ENCODE results near the gene AKAP12.

Gene AKAP12

GRCh38 chr6:151279891-151280290, 40.1 kb downstream of the AKAP12 start:
- DNase-seq (ENCODE audit: low read depth in 2 of 2) = no peak

- DNase-seq (ENCODE audit: low read depth in 2 of 2) = no peak
These were observed 41.1 kb downstream of the AKAP12 start for GRCh38 chr6:151280859-151281258.

GRCh38 chr6:151284012-151284411, 44.2 kb downstream of the AKAP12 start:
- no peak for DNase-seq (ENCODE audit: low read depth in 2 of 2)

DNA sequence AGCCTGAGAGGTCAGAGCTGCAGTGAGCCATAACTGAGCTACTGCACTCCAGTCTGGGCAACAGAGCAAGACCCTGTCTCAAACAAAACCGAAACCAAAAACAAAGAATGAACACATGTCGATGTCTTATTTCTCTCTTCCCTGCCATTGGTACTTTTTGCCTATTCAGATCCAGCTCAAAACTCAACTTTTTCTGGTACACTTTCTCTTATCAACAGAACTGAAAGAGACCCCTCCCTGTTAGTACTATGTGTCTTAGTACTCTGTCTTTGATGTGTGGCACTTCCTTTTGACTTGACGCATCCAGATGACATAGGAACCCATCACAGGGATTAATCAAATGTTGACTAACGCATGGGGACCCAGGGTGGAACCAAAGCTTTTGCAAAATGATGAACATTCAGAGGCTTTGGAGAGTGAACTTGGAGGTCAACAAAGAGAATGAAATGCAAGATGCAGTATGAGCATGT, 44.8 kb downstream of the AKAP12 start:
- no peak for DNase-seq (ENCODE audit: low read depth in 2 of 2)

- DNase-seq (ENCODE audit: low read depth in 2 of 2) = no peak
These were observed 45.4 kb downstream of the AKAP12 start for GRCh38 chr6:151285122-151285521.

GRCh38 chr6:151286214-151286613, 46.4 kb downstream of the AKAP12 start:
- DNase-seq (ENCODE audit: low read depth in 2 of 2) = no peak

DNA sequence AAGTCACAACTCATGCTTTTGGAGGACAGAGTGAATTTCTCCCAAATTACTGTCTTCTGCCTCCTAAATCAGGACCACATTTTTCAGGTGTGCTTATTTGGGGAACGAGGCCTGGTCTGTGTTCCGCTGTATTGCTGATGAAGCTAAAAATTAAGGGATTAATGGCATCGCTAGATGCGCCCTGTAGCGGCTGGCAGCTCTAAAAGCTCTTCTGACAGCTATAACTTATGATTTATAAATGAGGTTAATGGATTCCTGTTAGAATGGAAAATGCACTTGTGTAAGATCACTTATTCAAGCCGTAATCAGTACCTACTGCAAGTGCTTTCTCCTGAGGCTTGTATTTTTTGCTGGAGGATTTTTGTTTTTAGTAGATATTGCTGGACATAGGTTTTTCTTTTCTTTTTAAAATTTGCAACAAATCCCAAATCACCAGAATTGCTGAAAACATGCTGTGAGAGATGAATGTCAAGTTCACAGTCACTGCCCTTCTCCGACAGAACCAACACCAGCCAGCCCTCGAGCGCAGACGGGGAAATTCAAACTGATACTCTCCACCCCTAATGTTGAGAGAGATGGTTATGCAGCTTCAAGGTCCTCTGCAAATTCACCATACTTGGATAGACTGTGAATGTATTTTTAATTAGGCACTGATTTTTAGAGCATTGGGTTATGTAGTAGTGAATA, 49.1 kb downstream of the AKAP12 start:
- no peak for DNase-seq (ENCODE audit: low read depth in 2 of 2)

DNA sequence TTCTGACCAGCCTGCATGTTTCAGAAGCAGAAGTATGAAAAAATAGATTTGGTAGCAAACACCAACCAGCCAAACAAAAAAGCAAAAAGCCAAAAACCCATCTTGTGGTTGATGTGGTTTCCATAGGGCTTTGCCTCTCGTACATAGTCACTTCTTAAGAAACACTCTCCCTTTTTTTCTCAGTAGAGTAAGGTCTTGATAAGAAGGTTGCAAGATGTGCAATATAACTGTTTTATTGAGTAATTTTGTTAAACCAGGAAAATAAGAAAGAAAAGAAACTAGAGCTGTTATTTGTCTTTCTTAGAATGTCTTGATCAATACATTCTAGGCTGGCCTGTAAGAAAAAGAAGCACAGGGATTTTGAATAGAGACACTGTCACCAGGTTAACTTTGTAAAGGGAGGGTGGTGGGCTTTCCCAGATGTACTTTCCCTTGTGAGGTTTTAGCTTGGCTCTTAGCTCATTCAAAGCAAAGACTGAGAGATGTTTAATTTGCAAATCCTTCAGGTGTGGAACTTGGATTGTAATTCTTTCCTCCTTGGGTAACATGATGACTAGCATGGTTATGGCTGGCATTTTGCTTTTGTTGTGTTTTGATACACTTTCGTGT, 49.7 kb downstream of the AKAP12 start:
- no peak for DNase-seq (ENCODE audit: low read depth in 2 of 2)

GRCh38 chr6:151290877-151291721, 51.3 kb downstream of the AKAP12 start:
- no peak for DNase-seq (ENCODE audit: low read depth in 2 of 2)

- no peak for DNase-seq (ENCODE audit: low read depth in 2 of 2)
These were observed 51.9 kb downstream of the AKAP12 start for GRCh38 chr6:151291722-151292059.

DNA sequence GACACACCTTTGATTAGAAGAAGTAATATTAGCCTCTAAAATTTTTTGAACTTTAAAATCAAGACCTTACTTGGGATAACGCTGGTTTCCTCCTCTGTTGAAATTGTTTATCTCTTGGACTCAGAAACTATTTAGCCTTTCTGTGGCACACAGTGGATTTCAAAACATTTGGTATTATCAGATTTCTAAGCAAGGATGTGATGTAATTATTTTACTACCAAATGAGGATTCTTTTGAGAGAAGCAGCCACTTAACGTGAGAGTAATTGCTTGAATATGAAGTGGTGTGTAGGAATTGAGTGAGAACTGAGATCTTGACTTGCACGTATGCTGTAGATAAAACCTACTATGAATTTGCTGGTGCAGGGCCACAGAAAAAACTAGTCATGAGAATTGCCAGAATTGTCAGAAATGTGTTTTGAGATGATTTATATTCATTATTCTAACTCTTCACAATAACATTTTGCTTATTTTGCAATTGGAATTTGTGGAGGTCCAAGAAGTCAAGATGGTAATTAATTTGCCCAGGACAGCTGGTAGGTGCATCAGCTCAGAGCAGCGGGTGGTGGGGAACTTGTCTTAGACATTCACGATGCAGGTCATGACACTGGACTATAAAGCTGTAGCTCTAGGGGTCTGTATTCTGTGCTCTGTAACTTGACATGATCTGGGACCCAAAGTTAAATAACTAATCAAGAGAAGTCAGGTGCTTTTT, 53.4 kb downstream of the AKAP12 start:
- DNase-seq (ENCODE audit: low read depth in 2 of 2) = no peak

DNA sequence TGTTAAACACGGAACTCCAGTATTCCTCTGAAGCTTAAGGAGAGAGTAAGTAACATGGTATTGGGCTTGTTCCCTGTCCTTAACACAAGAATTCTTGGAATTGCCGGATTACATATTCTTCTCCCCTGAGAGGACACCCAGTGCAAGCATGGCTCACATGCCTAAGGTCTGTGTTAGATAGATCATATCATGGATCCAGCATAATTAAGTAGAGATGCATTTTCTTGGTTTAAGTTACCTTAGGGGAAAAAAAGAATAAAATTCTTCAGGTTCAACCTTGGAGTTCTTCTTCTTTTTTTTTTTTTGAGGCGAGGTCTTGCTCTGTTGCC, 53.9 kb downstream of the AKAP12 start:
- DNase-seq (ENCODE audit: low read depth in 2 of 2) = no peak

DNA sequence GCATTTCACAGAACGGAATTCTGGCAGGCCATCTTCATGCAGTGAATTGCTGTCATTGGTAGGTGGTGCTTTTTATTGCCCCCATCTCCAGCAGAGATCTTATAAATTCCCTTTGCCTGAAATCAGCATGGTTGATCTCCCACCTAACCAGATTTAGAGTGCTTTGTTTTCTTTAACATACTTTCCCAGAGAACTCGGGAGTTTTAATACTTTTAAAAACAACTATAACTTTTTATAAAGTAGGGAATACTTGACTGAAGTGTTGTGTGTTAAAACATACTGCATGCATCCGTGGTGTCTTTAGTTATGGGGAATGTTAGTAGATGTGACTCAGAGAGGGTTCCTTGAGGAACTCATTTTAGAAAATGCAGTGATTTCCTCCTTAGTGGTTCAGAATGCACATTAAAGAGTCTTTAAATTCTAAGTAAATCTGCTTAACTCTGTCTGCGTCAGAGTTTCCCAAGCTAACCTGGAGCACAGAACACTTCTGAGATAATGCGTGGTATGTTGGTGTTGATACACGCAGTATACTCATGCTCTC, 54.9 kb downstream of the AKAP12 start:
- DNase-seq (ENCODE audit: low read depth in 2 of 2) = no peak

DNA sequence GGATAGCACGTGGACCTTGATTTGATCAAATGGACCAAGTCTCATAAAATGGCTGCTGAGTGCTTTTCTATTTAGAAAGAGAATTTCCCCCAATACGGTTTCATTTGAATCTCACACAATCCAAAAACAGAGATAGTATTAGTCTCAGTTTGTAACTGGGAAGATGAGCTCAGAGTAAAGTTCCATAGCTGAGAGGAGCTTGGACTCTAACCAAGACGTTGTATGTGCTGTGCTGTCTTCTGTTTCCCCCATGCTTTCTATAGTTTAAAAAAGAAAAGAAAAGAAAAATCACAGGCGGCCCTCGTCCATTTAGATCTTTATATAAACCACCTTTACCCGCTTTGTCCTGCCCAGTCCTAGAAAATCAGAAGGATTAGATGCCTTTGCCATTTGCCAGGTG, 58.1 kb downstream of the AKAP12 start:
- DNase-seq (ENCODE audit: low read depth in 2 of 2) = no peak

- no peak for DNase-seq (ENCODE audit: low read depth in 2 of 2)
These were observed 59.2 kb downstream of the AKAP12 start for GRCh38 chr6:151299011-151299410.

- DNase-seq (ENCODE audit: low read depth in 2 of 2) = no peak
These were observed 60.7 kb downstream of the AKAP12 start for GRCh38 chr6:151300267-151300991.

GRCh38 chr6:151301547-151301946, 61.8 kb downstream of the AKAP12 start:
- DNase-seq (ENCODE audit: low read depth in 2 of 2) = no peak

DNA sequence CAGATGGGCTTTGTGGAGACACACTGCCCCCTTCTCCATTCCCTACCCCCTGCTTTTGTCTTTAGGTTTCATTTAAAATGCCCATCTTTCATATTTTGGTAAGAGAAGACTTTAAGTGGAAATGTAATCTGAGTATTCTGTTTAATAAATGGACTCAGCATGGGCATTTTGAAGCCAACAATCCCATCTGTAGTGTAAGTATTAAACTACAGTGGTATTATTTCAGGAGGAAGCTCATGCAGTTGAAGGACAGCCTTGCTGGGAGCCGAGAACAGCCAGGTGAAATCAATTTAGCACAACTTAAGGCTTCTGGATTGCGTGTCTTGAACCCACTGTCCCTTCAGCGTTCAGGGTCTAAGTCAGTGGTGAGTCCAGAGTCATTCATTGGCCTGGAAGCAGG, 63.5 kb downstream of the AKAP12 start:
- no peak for DNase-seq (ENCODE audit: low read depth in 2 of 2)

GRCh38 chr6:151306269-151306783, 66.6 kb downstream of the AKAP12 start:
- DNase-seq (ENCODE audit: low read depth in 2 of 2) = no peak

- DNase-seq (ENCODE audit: low read depth in 2 of 2) = no peak
These were observed 67.7 kb downstream of the AKAP12 start for GRCh38 chr6:151307501-151307900.

DNA sequence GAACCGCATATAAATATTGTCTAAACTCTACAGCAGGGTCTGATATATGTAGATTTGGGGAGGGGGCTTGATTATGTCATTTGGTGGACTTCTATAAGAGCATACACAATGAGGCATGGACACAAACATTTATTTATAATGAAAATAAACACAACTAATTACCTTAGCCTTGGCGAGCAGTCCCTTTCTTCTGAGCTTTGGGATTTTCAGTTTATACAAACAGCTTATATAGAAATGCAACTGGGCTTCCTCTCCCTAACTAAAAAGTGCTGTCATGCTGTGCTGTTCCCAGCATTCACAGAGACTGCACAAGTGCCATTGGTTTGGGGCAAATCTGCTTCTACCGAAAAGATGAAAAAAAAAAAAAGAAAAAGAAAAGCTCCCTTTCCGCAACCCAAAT, 69.9 kb downstream of the AKAP12 start:
- no peak for DNase-seq (ENCODE audit: low read depth in 2 of 2)
